Endothelial cell of umbilical vein (primary cell): ENCODE results near the gene FGD6. TPM values are rescaled to one million over a fixed set of nuclear protein-coding genes. Genes with fewer than 3 reads are reported as not detected.

ENCODE experiments used
- BruUV-seq: library from RNA; stranded (reverse); fragments of 400-500 nt; replicated peaks from 2 replicates; lab custom pipeline; 2021; lab: Mats Ljungman, UMichigan
- CTCF ChIA-PET: fragments of 300-600, 350-600 bp; sonication (Branson Sonifier 250); formaldehyde crosslinking; loops from one replicate; lab custom pipeline; 2021; ENCODE audit warnings: antibody characterized with exemption, inconsistent platforms; lab: Charles Lee
- POLR2A ChIA-PET: fragments of 300-600, 350-600 bp; sonication (Branson Sonifier 250); formaldehyde crosslinking; loops from one replicate; lab custom pipeline; 2021; ENCODE audit warnings: antibody characterized with exemption, inconsistent platforms; lab: Charles Lee
- DNase-seq: peaks from one replicate; pipeline ENCODE4 v3.0.0-alpha.2; 2011; ENCODE audit warnings: low read depth, low spot score
- FAIRE-seq: peaks from 2 replicates; lab custom pipeline; 2011; peaks lifted over from hg19 to GRCh38; lab: Jason Lieb, UNC
- H2AFZ ChIP-seq: 2 replicates; pipeline ENCODE4 v1.6.0; 2012; ENCODE audit warnings: low read depth, low read length, control low read depth, inconsistent platforms
- H3K27ac ChIP-seq: 2 replicates; pipeline ENCODE4 v1.5.1; 2011; ENCODE audit warnings: low read depth, mild to moderate bottlenecking, control low read depth, low read length, moderate library complexity; ENCODE audit not compliant: insufficient read depth
- H3K27me3 ChIP-seq, 2 experiments: 2 replicates each; pipeline versions ENCODE4 v1.6.0 to v1.6.1; 2011; ENCODE audit warnings: low read length in 2 of 2, mixed read lengths in 1 of 2; ENCODE audit not compliant: control insufficient read depth in 2 of 2, insufficient read depth in 2 of 2
- H3K36me3 ChIP-seq, 2 experiments: 2 replicates in 1 of 2; 3 replicates in 1 of 2; pipeline ENCODE4 v1.5.1; 2011; ENCODE audit warnings: low read length in 2 of 2, mild to moderate bottlenecking in 1 of 2, moderate library complexity in 1 of 2; ENCODE audit not compliant: control insufficient read depth in 2 of 2, insufficient read depth in 2 of 2; ENCODE audit errors: extremely low read depth in 1 of 2
- H3K4me1 ChIP-seq: 3 replicates; pipeline ENCODE4 v1.5.1; 2011; ENCODE audit warnings: mild to moderate bottlenecking, low read length; ENCODE audit not compliant: control insufficient read depth, insufficient read depth; ENCODE audit errors: extremely low read depth
- H3K4me2 ChIP-seq: 2 replicates; pipeline ENCODE4 v1.6.1; 2011; ENCODE audit warnings: low read length, control low read depth, mixed read lengths; ENCODE audit not compliant: insufficient read depth
- H3K4me3 ChIP-seq, 3 experiments: fragments of 200-600 bp in 1 of 3; sonication (generic), shearing (Covaris generic) in 1 of 3; replicated peaks in 1 of 3; 2 replicates each; pipeline ENCODE4 v1.5.1; 2011 to 2016; ENCODE audit warnings: control low read depth in 3 of 3, low read length in 3 of 3, mild to moderate bottlenecking in 2 of 3, inconsistent platforms in 1 of 3, low read depth in 1 of 3, moderate library complexity in 1 of 3; ENCODE audit not compliant: insufficient read depth in 1 of 3
- H3K79me2 ChIP-seq: 2 replicates; pipeline ENCODE4 v1.6.0; 2012; ENCODE audit warnings: low read length, inconsistent platforms; ENCODE audit not compliant: control insufficient read depth, insufficient read depth
- H3K9ac ChIP-seq: replicated peaks from 2 replicates; pipeline ENCODE3; 2011; ENCODE audit warnings: low read length, control low read depth; ENCODE audit not compliant: insufficient read depth; ENCODE audit errors: extremely low read depth
- H3K9me1 ChIP-seq: replicated peaks from 3 replicates; pipeline ENCODE4 v1.6.0; 2011; ENCODE audit warnings: mild to moderate bottlenecking, low read length; ENCODE audit not compliant: control insufficient read depth, insufficient read depth; ENCODE audit errors: extremely low read depth
- H3K9me3 ChIP-seq: replicated peaks from 2 replicates; pipeline ENCODE4 v1.5.1; 2012; ENCODE audit warnings: low read length, inconsistent platforms; ENCODE audit not compliant: control insufficient read depth, insufficient read depth
- H4K20me1 ChIP-seq: replicated peaks from 2 replicates; pipeline ENCODE3; 2011; ENCODE audit warnings: mild to moderate bottlenecking, low read length; ENCODE audit not compliant: control insufficient read depth, insufficient read depth; ENCODE audit errors: extremely low read depth
- FOS ChIP-seq: IDR thresholded peaks from 2 replicates; pipeline ENCODE4 v1.6.1; 2011; ENCODE audit warnings: mild to moderate bottlenecking, low read length, moderate library complexity, borderline replicate concordance; ENCODE audit not compliant: insufficient read depth
- JUN ChIP-seq: IDR thresholded peaks from 2 replicates; pipeline ENCODE4 v1.6.1; 2011; ENCODE audit warnings: borderline replicate concordance, low read depth; ENCODE audit not compliant: insufficient read length, insufficient read depth
- MYC ChIP-seq: IDR thresholded peaks from one replicate; pipeline ENCODE4 v1.6.1; 2011; ENCODE audit warnings: mild to moderate bottlenecking, low read depth, low read length
- POLR2AphosphoS5 ChIP-seq: IDR thresholded peaks from 2 replicates; pipeline ENCODE4 v1.6.1; 2012; ENCODE audit warnings: low read depth, mild to moderate bottlenecking, control low read depth, low read length, moderate library complexity; ENCODE audit not compliant: insufficient read depth
- dilution Hi-C: fragments of 300-500 bp; cut with MboI; formaldehyde crosslinking; loops from one replicate; pipeline ENCODE4 v1.15.0; 2019; ENCODE audit warnings: low sequenced_read_pairs; ENCODE audit not compliant: extremely low pct_ligation_motif_present
- intact Hi-C: fragments of 100-400 bp; cut with micrococcal nuclease; formaldehyde crosslinking; loops from one replicate; pipeline ENCODE4 v1.10.0; 2022
- polyA plus RNA-seq, 4 experiments: library from polyadenylated mRNA; depleted of rRNA in 3 of 4; stranded (reverse) in 3 of 4; unstranded in 1 of 4; fragments of >200 nt; gene quantifications; 2 replicates each; pipeline versions ENCODE4 v1.2.1 to v1.2.3, GENCODE V29; 2011 to 2012; ENCODE audit warnings: missing spikeins in 1 of 4
- total RNA-seq: library from RNA; stranded (reverse); gene quantifications from 2 replicates; pipeline ENCODE4 v1.2.3, GENCODE V29; 2021
- TF ChIP-seq, protein P1 (sequence below): IDR thresholded peaks from 2 replicates; pipeline ENCODE4 v1.6.1; 2011; ENCODE audit not compliant: insufficient read depth, insufficient read length

FGD6 gene
- total and polyA plus RNA-seq, 2 donors (not counting 3 experiments of a cell fraction or from before 2014, with no cell fraction given) = 5.9 to 14.0 TPM

DNA sequence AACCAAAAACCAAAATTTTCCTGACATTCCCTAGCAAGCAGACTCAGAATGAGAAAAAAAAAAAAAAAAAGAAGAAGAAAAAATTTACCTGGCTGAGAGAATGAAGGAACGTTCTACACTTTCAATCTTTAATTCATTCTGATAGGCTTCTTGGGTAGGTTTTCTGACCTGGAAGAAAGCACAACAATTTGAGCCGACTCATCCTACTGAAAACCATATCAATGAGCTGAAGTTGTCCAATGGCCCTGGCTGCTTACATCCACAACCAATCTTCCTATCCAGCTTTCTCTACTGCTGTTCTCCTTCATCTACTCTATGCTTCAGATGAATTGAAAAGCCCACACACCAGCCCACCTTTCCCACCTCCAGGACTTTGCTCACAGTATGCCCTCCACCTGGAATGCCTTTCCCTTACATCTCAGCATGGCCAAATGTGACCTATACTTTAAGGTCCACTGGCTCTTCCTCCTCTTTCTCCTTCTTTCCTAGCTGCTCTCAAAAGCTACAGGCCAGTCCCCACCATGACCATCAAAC lies 112.3 kb downstream of the FGD6 start:
- intact Hi-C loops (loop anchor here (5.0 kb wide), 1 partner anchor 367 kb away; the partner anchor contains the start of gene METAP2), dilution Hi-C loops (loop anchor here (25.0 kb wide), 1 partner anchor 107 kb away; the partner anchor contains the start of genes FGD6 and VEZT)
- H4K20me1 ChIP-seq = no peaks in the 10 kb centered on the region
- no peaks in the 10 kb centered on the region for H3K27me3 ChIP-seq
- ChIA-PET CTCF (interaction anchor here (0.8 to 2.6 kb wide), 2 partner anchors 21 to 31 kb away, joined by 4 to 5 read pairs; partner anchors contain the start of gene NR2C1), POLR2A (interaction anchor here (0.7 kb wide), 1 partner anchor 51 kb away, joined by 4 read pairs; no protein-coding TSS in a partner anchor)
- H3K4me3 ChIP-seq = no peak overlapping the region
- H3K27ac ChIP-seq = no peak overlapping the region
- no peaks in the 10 kb centered on the region for H3K79me2 ChIP-seq
- no TSS peak for BruUV-seq
- H3K4me1 ChIP-seq = peaks cover 15% of the 10 kb centered on the region
- no peak overlapping the region for H3K9ac ChIP-seq
- FAIRE-seq (no peak), DNase-seq (no peak)
- H3K9me3 ChIP-seq = no peaks in the 10 kb centered on the region
- H2AFZ ChIP-seq = no peak overlapping the region
- peaks cover 5 to 9% of the 10 kb centered on the region in 2 experiments for H3K36me3 ChIP-seq
- TF ChIP-seq, protein P1, sequence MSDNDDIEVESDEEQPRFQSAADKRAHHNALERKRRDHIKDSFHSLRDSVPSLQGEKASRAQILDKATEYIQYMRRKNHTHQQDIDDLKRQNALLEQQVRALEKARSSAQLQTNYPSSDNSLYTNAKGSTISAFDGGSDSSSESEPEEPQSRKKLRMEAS = no peak
- TF ChIP-seq JUN (no peak), FOS (no peak), POLR2AphosphoS5 (no peak), MYC (no peak)
- no peak overlapping the region for H3K4me2 ChIP-seq
- no peaks in the 10 kb centered on the region for H3K9me1 ChIP-seq
